ENCODE results near the gene NUMBL. TPM values are rescaled to one million over a fixed set of nuclear protein-coding genes. Genes with fewer than 3 reads are reported as not detected.

The NUMBL gene
- total RNA-seq, 1 experiment from 2014 or later: 41.7 TPM

DNA sequence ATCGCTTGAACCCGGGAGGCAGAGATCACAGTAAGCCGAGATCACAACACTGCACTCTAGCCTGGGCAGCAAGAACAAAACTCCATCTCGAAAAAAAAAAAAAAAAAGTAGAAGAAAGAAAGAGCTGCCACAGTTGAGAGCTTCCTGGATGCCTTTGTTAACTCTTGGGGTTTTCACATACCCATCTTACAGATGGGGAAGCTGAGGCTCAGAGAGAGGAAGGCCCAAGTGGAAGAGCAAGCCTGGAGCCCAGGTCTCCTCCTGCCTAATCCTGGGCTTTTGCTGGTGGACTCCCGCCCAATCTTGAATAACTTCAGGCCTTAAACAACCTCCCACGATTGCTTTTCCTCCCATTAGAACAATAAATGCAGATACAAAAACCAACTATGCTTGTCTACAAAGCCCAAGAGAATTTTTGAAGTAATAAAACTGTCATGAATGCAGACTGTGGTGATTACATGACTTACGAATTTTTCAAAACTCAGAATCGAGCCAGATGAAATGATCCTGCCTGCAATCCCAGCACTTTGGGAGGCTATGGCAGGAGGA is 47.6 kb downstream of the NUMBL start:
- Histone ChIP-seq H3K4me1 (ENCODE audit: control insufficient read depth in 1 of 2, insufficient read depth in 2 of 2, low read length in 2 of 2) (peaks cover 33 to 38% of the 10 kb centered on the region in 2 experiments), H3K4me2 (ENCODE audit: low read length) (no peak overlapping the region), H3K79me2 (ENCODE audit: insufficient read depth, low read length) (no peaks in the 10 kb centered on the region), H3K9me3 (ENCODE audit: control insufficient read depth in 1 of 2, insufficient read depth in 1 of 2, low read depth in 1 of 2, low read length in 2 of 2) (no peaks in the 10 kb centered on the region), H3K36me3 (ENCODE audit: control insufficient read depth in 1 of 2, insufficient read depth in 2 of 2, low read length in 2 of 2) (no peaks in the 10 kb centered on the region), H4K20me1 (ENCODE audit: insufficient read depth) (no peaks in the 10 kb centered on the region), H3K9me2 (ENCODE audit: insufficient read depth) (no peaks in the 10 kb centered on the region), H3K27me3 (ENCODE audit: insufficient read depth, low read length) (no peaks in the 10 kb centered on the region), H2AFZ (ENCODE audit: low read depth, low read length, poor library complexity, severe bottlenecking) (no peak overlapping the region), H3K27ac (ENCODE audit: low read depth, low read length) (no peak overlapping the region), H3K9ac (ENCODE audit: low read length) (no peak overlapping the region), H3K4me3 (replicated peaks in 1 of 2; ENCODE audit: low read depth in 1 of 2, low read length in 2 of 2) (no peak overlapping the region)
- DNase-seq (ENCODE audit: low read depth, low spot score): no peak
- no peak for ATAC-seq
- BruUV-seq (replicated peaks): no TSS peak
- ChIA-PET RAD21 (ENCODE audit: low non-redundant PET in 1 of 2, low total read pairs in 2 of 2, uncharacterized antibody in 2 of 2, unreplicated experiment in 2 of 2) (no interaction called here), CTCF (interaction anchor here (4.5 kb wide), 1 partner anchor 8 kb away, joined by 50 read pairs; no protein-coding TSS in a partner anchor), POLR2A (no interaction called here)
- TF ChIP-seq JUND (IDR thresholded peaks at IDR 0.05) (no peak), ATF3 (IDR thresholded peaks at IDR 0.05) (no peak), ZBTB33 (IDR thresholded peaks at IDR 0.05; ENCODE audit: extremely low read depth, insufficient replicate concordance, low read length) (no peak), EZH2phosphoT487 (IDR thresholded peaks at IDR 0.05; ENCODE audit: borderline replicate concordance) (no peak), ELF1 (IDR thresholded peaks at IDR 0.05; ENCODE audit: borderline replicate concordance, low read depth) (no peak), CEBPB (IDR thresholded peaks at IDR 0.05; ENCODE audit: low read depth) (no peak), RAD21 (IDR thresholded peaks at IDR 0.05; ENCODE audit: low read depth) (no peak), POLR2AphosphoS5 (IDR thresholded peaks at IDR 0.05; ENCODE audit: low read depth, low read length) (no peak), SRF (IDR thresholded peaks at IDR 0.05; ENCODE audit: low read depth) (no peak), YY1 (IDR thresholded peaks at IDR 0.05; ENCODE audit: extremely low read depth, insufficient replicate concordance, low read depth, low read length) (no peak), ZFX (IDR thresholded peaks at IDR 0.05) (no peak), ZNF274 (IDR thresholded peaks at IDR 0.05; ENCODE audit: low read depth, low read length) (no peak), FOSL1 (IDR thresholded peaks at IDR 0.05; ENCODE audit: low read depth) (no peak), EGR1 (IDR thresholded peaks at IDR 0.05; ENCODE audit: low read depth) (no peak), CBX3 (IDR thresholded peaks at IDR 0.05; ENCODE audit: low read depth) (no peak)
- TF ChIP-seq, protein P1, sequence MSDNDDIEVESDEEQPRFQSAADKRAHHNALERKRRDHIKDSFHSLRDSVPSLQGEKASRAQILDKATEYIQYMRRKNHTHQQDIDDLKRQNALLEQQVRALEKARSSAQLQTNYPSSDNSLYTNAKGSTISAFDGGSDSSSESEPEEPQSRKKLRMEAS (IDR thresholded peaks at IDR 0.05): no peak
- TF ChIP-seq, protein P2, sequence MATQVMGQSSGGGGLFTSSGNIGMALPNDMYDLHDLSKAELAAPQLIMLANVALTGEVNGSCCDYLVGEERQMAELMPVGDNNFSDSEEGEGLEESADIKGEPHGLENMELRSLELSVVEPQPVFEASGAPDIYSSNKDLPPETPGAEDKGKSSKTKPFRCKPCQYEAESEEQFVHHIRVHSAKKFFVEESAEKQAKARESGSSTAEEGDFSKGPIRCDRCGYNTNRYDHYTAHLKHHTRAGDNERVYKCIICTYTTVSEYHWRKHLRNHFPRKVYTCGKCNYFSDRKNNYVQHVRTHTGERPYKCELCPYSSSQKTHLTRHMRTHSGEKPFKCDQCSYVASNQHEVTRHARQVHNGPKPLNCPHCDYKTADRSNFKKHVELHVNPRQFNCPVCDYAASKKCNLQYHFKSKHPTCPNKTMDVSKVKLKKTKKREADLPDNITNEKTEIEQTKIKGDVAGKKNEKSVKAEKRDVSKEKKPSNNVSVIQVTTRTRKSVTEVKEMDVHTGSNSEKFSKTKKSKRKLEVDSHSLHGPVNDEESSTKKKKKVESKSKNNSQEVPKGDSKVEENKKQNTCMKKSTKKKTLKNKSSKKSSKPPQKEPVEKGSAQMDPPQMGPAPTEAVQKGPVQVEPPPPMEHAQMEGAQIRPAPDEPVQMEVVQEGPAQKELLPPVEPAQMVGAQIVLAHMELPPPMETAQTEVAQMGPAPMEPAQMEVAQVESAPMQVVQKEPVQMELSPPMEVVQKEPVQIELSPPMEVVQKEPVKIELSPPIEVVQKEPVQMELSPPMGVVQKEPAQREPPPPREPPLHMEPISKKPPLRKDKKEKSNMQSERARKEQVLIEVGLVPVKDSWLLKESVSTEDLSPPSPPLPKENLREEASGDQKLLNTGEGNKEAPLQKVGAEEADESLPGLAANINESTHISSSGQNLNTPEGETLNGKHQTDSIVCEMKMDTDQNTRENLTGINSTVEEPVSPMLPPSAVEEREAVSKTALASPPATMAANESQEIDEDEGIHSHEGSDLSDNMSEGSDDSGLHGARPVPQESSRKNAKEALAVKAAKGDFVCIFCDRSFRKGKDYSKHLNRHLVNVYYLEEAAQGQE (IDR thresholded peaks at IDR 0.05; ENCODE audit: low read depth): no peak
- intact Hi-C loops (cut with micrococcal nuclease): no loop called here

Measured in HCT116 (cell line).